Measurements from ENCODE around the gene TMPRSS2.

TMPRSS2 gene

GRCh38 chr21:41497788-41498187 lies 10.2 kb downstream of the TMPRSS2 start:
- Histone ChIP-seq H3K9ac (ENCODE audit: low read length) (no peak overlapping the region), H3K27ac (ENCODE audit: low read depth, low read length) (no peak overlapping the region), H3K4me1 (ENCODE audit: control insufficient read depth, insufficient read depth, low read length) (no peaks in the 10 kb centered on the region), H3K27me3 (ENCODE audit: control insufficient read depth, insufficient read depth, low read length) (no peaks in the 10 kb centered on the region), H3K36me3 (ENCODE audit: control insufficient read depth, insufficient read depth, low read length) (no peaks in the 10 kb centered on the region), H3K9me3 (ENCODE audit: control insufficient read depth, insufficient read depth, low read depth, low read length) (no peaks in the 10 kb centered on the region), H3K4me3 (ENCODE audit: low read depth, low read length) (no peak overlapping the region)

- Histone ChIP-seq H3K27ac (ENCODE audit: low read depth, low read length) (no peak overlapping the region), H3K9ac (ENCODE audit: low read length) (no peak overlapping the region), H3K4me3 (ENCODE audit: low read depth, low read length) (no peak overlapping the region), H3K9me3 (ENCODE audit: control insufficient read depth, insufficient read depth, low read depth, low read length) (no peaks in the 10 kb centered on the region), H3K4me1 (ENCODE audit: control insufficient read depth, insufficient read depth, low read length) (no peaks in the 10 kb centered on the region), H3K36me3 (ENCODE audit: control insufficient read depth, insufficient read depth, low read length) (no peaks in the 10 kb centered on the region), H3K27me3 (ENCODE audit: control insufficient read depth, insufficient read depth, low read length) (no peaks in the 10 kb centered on the region)
These were observed 10.9 kb downstream of the TMPRSS2 start for GRCh38 chr21:41497008-41497407.

- Histone ChIP-seq H3K9ac (ENCODE audit: low read length) (no peak overlapping the region), H3K4me1 (ENCODE audit: control insufficient read depth, insufficient read depth, low read length) (no peaks in the 10 kb centered on the region), H3K27me3 (ENCODE audit: control insufficient read depth, insufficient read depth, low read length) (no peaks in the 10 kb centered on the region), H3K4me3 (ENCODE audit: low read depth, low read length) (no peak overlapping the region), H3K36me3 (ENCODE audit: control insufficient read depth, insufficient read depth, low read length) (peaks cover 2% of the 10 kb centered on the region; the same call in 1 of the 2 replicates), H3K27ac (ENCODE audit: low read depth, low read length) (no peak overlapping the region), H3K9me3 (ENCODE audit: control insufficient read depth, insufficient read depth, low read depth, low read length) (no peaks in the 10 kb centered on the region)
These were observed 13.7 kb downstream of the TMPRSS2 start for GRCh38 chr21:41494242-41494641.

DNA sequence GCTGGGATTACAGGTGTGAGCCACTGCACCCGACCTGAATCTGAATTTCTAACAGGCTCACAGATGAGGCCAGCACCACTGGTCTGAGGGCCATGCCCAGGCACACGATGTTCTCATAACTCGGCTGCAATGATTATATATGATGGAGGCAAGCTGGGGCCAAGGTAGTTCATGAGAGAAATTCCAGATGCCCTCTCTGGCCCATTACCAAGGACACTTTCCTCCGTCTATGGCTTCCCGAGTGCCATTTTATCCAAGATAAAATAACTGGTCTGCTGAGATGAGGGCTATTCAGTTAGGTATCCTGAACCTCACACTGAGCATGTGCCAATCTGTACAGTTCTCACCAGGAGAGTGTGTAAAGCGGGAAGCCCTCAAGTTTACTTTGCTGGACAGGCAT lies 16.5 kb downstream of the TMPRSS2 start:
- no peak overlapping the region for H3K9ac ChIP-seq (ENCODE audit: low read length)
- H3K9me3 ChIP-seq (ENCODE audit: control insufficient read depth, insufficient read depth, low read depth, low read length): no peaks in the 10 kb centered on the region
- H3K27ac ChIP-seq (ENCODE audit: low read depth, low read length): no peak overlapping the region
- H3K4me3 ChIP-seq (ENCODE audit: low read depth, low read length): no peak overlapping the region
- peaks cover 4% of the 10 kb centered on the region; the same call in 1 of the 2 replicates for H3K4me1 ChIP-seq (ENCODE audit: control insufficient read depth, insufficient read depth, low read length)
- peaks cover 5% of the 10 kb centered on the region; the same call in 1 of the 2 replicates for H3K36me3 ChIP-seq (ENCODE audit: control insufficient read depth, insufficient read depth, low read length)
- no peaks in the 10 kb centered on the region for H3K27me3 ChIP-seq (ENCODE audit: control insufficient read depth, insufficient read depth, low read length)

DNA sequence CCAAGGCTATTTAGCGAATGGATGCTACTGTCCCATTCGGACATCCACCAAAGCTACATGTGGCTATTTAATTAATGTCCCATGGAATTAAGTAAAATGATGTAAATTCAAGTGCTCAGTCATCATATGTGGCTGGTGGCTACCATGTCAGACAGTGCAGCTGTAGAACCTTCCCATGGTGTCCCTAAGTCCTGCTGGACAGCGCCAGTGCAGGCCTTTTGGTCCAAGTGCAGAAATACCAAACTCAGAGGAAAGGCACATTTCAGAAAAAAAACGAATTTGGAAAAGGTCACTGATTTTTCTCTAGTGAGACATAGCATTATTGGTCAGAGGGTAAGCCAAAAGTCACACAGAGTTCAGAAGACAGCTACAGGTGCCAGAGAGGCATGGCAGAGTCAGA lies 17.6 kb downstream of the TMPRSS2 start:
- Histone ChIP-seq H3K9me3 (ENCODE audit: control insufficient read depth, insufficient read depth, low read depth, low read length) (no peaks in the 10 kb centered on the region), H3K9ac (ENCODE audit: low read length) (no peak overlapping the region), H3K4me1 (ENCODE audit: control insufficient read depth, insufficient read depth, low read length) (peaks cover 4% of the 10 kb centered on the region; the same call in 1 of the 2 replicates), H3K4me3 (ENCODE audit: low read depth, low read length) (no peak overlapping the region), H3K36me3 (ENCODE audit: control insufficient read depth, insufficient read depth, low read length) (peaks cover 5% of the 10 kb centered on the region; the same call in 1 of the 2 replicates), H3K27ac (ENCODE audit: low read depth, low read length) (no peak overlapping the region), H3K27me3 (ENCODE audit: control insufficient read depth, insufficient read depth, low read length) (no peaks in the 10 kb centered on the region)

- H3K36me3 ChIP-seq (ENCODE audit: control insufficient read depth, insufficient read depth, low read length): peaks cover 5% of the 10 kb centered on the region; the same call in 1 of the 2 replicates
- no peak overlapping the region for H3K4me3 ChIP-seq (ENCODE audit: low read depth, low read length)
- H3K9me3 ChIP-seq (ENCODE audit: control insufficient read depth, insufficient read depth, low read depth, low read length): no peaks in the 10 kb centered on the region
- H3K27ac ChIP-seq (ENCODE audit: low read depth, low read length): no peak overlapping the region
- no peak overlapping the region for H3K9ac ChIP-seq (ENCODE audit: low read length)
- no peaks in the 10 kb centered on the region for H3K27me3 ChIP-seq (ENCODE audit: control insufficient read depth, insufficient read depth, low read length)
- peaks cover 4% of the 10 kb centered on the region; the same call in 1 of the 2 replicates for H3K4me1 ChIP-seq (ENCODE audit: control insufficient read depth, insufficient read depth, low read length)
These were observed 18.6 kb downstream of the TMPRSS2 start for GRCh38 chr21:41489329-41489728.

DNA sequence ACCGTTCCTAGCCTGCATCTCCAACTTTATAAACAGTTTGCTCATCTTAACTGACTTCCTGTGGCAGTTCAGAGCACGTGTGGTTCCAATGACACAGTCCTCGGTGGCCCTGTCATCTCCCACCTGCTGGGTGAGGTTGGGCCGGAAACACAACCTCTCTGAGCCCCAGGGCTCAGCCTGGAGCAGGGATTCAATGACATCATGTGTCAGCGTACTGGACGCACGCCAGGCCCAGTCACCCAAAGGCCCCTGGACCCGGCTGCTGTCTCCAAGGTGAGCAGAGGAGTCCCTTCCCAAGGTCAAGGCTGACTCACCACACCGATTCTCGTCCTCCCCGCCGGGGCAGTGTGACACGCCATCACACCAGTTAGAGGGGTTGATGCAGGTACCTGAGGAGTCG lies 19.9 kb downstream of the TMPRSS2 start:
- Histone ChIP-seq H3K27me3 (ENCODE audit: control insufficient read depth, insufficient read depth, low read length) (no peaks in the 10 kb centered on the region), H3K9me3 (ENCODE audit: control insufficient read depth, insufficient read depth, low read depth, low read length) (no peaks in the 10 kb centered on the region), H3K4me3 (ENCODE audit: low read depth, low read length) (no peak overlapping the region), H3K4me1 (ENCODE audit: control insufficient read depth, insufficient read depth, low read length) (peaks cover 4% of the 10 kb centered on the region; the same call in 1 of the 2 replicates), H3K36me3 (ENCODE audit: control insufficient read depth, insufficient read depth, low read length) (peaks cover 5% of the 10 kb centered on the region; the same call in 1 of the 2 replicates), H3K27ac (ENCODE audit: low read depth, low read length) (no peak overlapping the region), H3K9ac (ENCODE audit: low read length) (no peak overlapping the region)

- Histone ChIP-seq H3K4me3 (ENCODE audit: low read depth, low read length) (no peak overlapping the region), H3K4me1 (ENCODE audit: control insufficient read depth, insufficient read depth, low read length) (peaks cover 4% of the 10 kb centered on the region; the same call in 1 of the 2 replicates), H3K9ac (ENCODE audit: low read length) (no peak overlapping the region), H3K36me3 (ENCODE audit: control insufficient read depth, insufficient read depth, low read length) (peaks cover 5% of the 10 kb centered on the region; the same call in 1 of the 2 replicates), H3K27ac (ENCODE audit: low read depth, low read length) (no peak overlapping the region), H3K9me3 (ENCODE audit: control insufficient read depth, insufficient read depth, low read depth, low read length) (no peaks in the 10 kb centered on the region), H3K27me3 (ENCODE audit: control insufficient read depth, insufficient read depth, low read length) (no peaks in the 10 kb centered on the region)
These were observed 20.9 kb downstream of the TMPRSS2 start for GRCh38 chr21:41487082-41487481.

DNA sequence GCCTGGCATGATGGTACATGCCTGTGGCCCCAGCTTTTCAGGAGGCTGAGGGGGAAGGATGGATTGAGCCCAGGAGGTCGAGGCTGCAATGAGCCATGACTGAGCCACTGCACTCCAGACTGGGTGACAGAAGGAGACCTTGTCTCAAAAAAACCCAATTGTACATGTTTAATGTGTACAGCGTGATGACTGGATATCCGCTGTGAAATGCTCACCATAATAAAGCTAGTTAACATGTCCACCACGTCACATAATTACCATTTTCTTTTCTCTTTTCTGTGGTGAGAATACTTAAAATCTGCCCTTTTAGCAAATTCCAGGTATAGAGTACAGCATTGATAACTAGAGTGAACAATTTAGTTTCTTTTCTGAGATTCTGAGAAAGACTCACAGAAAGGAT lies 24.0 kb downstream of the TMPRSS2 start:
- no peaks in the 10 kb centered on the region for H3K9me3 ChIP-seq (ENCODE audit: control insufficient read depth, insufficient read depth, low read depth, low read length)
- no peak overlapping the region for H3K27ac ChIP-seq (ENCODE audit: low read depth, low read length)
- no peak overlapping the region for H3K4me3 ChIP-seq (ENCODE audit: low read depth, low read length)
- H3K9ac ChIP-seq (ENCODE audit: low read length): no peak overlapping the region
- H3K27me3 ChIP-seq (ENCODE audit: control insufficient read depth, insufficient read depth, low read length): no peaks in the 10 kb centered on the region
- peaks cover 12% of the 10 kb centered on the region for H3K4me1 ChIP-seq (ENCODE audit: control insufficient read depth, insufficient read depth, low read length)
- peaks cover under 1% of the 10 kb centered on the region; the same call in 1 of the 2 replicates for H3K36me3 ChIP-seq (ENCODE audit: control insufficient read depth, insufficient read depth, low read length)

GRCh38 chr21:41483415-41483814 lies 24.5 kb downstream of the TMPRSS2 start:
- Histone ChIP-seq H3K27ac (ENCODE audit: low read depth, low read length) (no peak overlapping the region), H3K4me1 (ENCODE audit: control insufficient read depth, insufficient read depth, low read length) (peaks cover 18% of the 10 kb centered on the region), H3K27me3 (ENCODE audit: control insufficient read depth, insufficient read depth, low read length) (no peaks in the 10 kb centered on the region), H3K4me3 (ENCODE audit: low read depth, low read length) (no peak overlapping the region), H3K9ac (ENCODE audit: low read length) (no peak overlapping the region), H3K36me3 (ENCODE audit: control insufficient read depth, insufficient read depth, low read length) (no peaks in the 10 kb centered on the region; the same call in 1 of the 2 replicates), H3K9me3 (ENCODE audit: control insufficient read depth, insufficient read depth, low read depth, low read length) (no peaks in the 10 kb centered on the region)

GRCh38 chr21:41482980-41483379 lies 25.0 kb downstream of the TMPRSS2 start:
- H3K27ac ChIP-seq (ENCODE audit: low read depth, low read length): no peak overlapping the region
- H3K9ac ChIP-seq (ENCODE audit: low read length): no peak overlapping the region
- H3K4me1 ChIP-seq (ENCODE audit: control insufficient read depth, insufficient read depth, low read length): peaks cover 22% of the 10 kb centered on the region
- no peaks in the 10 kb centered on the region for H3K9me3 ChIP-seq (ENCODE audit: control insufficient read depth, insufficient read depth, low read depth, low read length)
- no peaks in the 10 kb centered on the region for H3K36me3 ChIP-seq (ENCODE audit: control insufficient read depth, insufficient read depth, low read length)
- H3K4me3 ChIP-seq (ENCODE audit: low read depth, low read length): no peak overlapping the region
- H3K27me3 ChIP-seq (ENCODE audit: control insufficient read depth, insufficient read depth, low read length): no peaks in the 10 kb centered on the region

DNA sequence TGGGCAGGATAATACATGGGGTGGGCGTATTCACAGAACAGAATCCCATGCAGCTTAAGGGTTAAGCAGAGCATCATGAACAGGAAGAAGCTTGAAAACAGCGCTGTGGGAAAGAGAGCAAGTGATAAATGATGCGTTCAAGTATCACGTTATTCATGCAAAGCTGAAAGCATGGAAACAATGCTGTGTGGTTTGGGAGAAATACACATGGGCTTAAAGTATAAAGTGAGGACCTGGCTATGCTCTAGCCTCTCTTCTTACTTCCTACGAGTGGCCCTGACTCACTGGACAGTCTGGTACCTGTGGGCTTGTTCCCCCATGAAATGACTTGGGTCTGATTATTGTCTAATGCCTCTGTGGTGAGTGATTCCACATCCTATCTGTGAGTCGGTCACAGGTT lies 25.7 kb downstream of the TMPRSS2 start:
- Histone ChIP-seq H3K9ac (ENCODE audit: low read length) (no peak overlapping the region), H3K9me3 (ENCODE audit: control insufficient read depth, insufficient read depth, low read depth, low read length) (no peaks in the 10 kb centered on the region), H3K27me3 (ENCODE audit: control insufficient read depth, insufficient read depth, low read length) (no peaks in the 10 kb centered on the region), H3K36me3 (ENCODE audit: control insufficient read depth, insufficient read depth, low read length) (no peaks in the 10 kb centered on the region), H3K27ac (ENCODE audit: low read depth, low read length) (no peak overlapping the region), H3K4me1 (ENCODE audit: control insufficient read depth, insufficient read depth, low read length) (peaks cover 29% of the 10 kb centered on the region), H3K4me3 (ENCODE audit: low read depth, low read length) (no peak overlapping the region)
